B cell (primary cell): ENCODE data around the gene APOBEC4. TPM values are rescaled to one million over a fixed set of nuclear protein-coding genes. Genes with fewer than 3 reads are reported as not detected.

Experiments used
- ATAC-seq: fragments of 200-7000 bp; cut with Tn5 transposase; one replicate; pipeline ENCODE4 v1.10.0; 2021; ENCODE audit warnings: low read depth, mild to moderate bottlenecking, moderate number of reproducible peaks, moderate library complexity
- CTCF ChIA-PET: fragments of 350-600 bp; sonication (Branson Sonifier 250); formaldehyde crosslinking; loops from one replicate; lab custom pipeline; 2021; ENCODE audit warnings: antibody characterized with exemption, inconsistent platforms; lab: Charles Lee
- POLR2A ChIA-PET: fragments of 350-600 bp; sonication (Branson Sonifier 250); formaldehyde crosslinking; loops from one replicate; lab custom pipeline; 2021; ENCODE audit warnings: antibody characterized with exemption; lab: Charles Lee
- DNase-seq: peaks from one replicate; pipeline ENCODE4 v3.0.0; 2013
- H2AFZ ChIP-seq: 2 replicates; pipeline ENCODE4 v1.6.1; 2012; ENCODE audit warnings: mild to moderate bottlenecking, low read depth, low read length; ENCODE audit not compliant: insufficient read depth, poor library complexity, severe bottlenecking
- H3K27ac ChIP-seq, 2 donors: 1 replicate in 1 of 2; 2 replicates in 1 of 2; pipeline ENCODE4 v1.5.1; 2012 to 2013; ENCODE audit warnings: low read length in 2 of 2, mild to moderate bottlenecking in 2 of 2, moderate library complexity in 1 of 2
- H3K27me3 ChIP-seq, 4 experiments: fragments of 200-600 bp in 1 of 4; sonication (generic) in 1 of 4; replicated peaks in 1 of 4; 1 replicate in 2 of 4; 2 replicates in 2 of 4; pipeline versions ENCODE4 v1.6.1 to v1.7.0; 2013 to 2016; ENCODE audit warnings: low read length in 3 of 4, mild to moderate bottlenecking in 2 of 4, mixed read lengths in 1 of 4, moderate library complexity in 1 of 4; ENCODE audit not compliant: insufficient read depth in 4 of 4, control insufficient read depth in 3 of 4; ENCODE audit errors: control extremely low read depth in 1 of 4
- H3K36me3 ChIP-seq, 2 experiments: replicated peaks in 1 of 2; 1 replicate in 1 of 2; 2 replicates in 1 of 2; pipeline versions ENCODE4 v1.6.1 to v1.7.1; 2013; ENCODE audit warnings: low read length in 1 of 2; ENCODE audit not compliant: insufficient read depth in 2 of 2, control insufficient read depth in 1 of 2; ENCODE audit errors: control extremely low read depth in 1 of 2, extremely low read depth in 1 of 2
- H3K4me1 ChIP-seq, 2 donors: fragments of 200-600 bp in 1 of 2; sonication (generic) in 1 of 2; 1 replicate in 1 of 2; 2 replicates in 1 of 2; pipeline versions ENCODE4 v1.5.1 to v1.6.1; 2013 to 2017; ENCODE audit warnings: low read length in 2 of 2; ENCODE audit not compliant: control insufficient read depth in 2 of 2, insufficient read depth in 2 of 2
- H3K4me2 ChIP-seq: replicated peaks from 2 replicates; pipeline ENCODE3; 2012; ENCODE audit warnings: mild to moderate bottlenecking, low read depth, low read length; ENCODE audit not compliant: poor library complexity, severe bottlenecking
- H3K4me3 ChIP-seq, 5 experiments: fragments of 200-600 bp in 1 of 5; sonication (generic) in 1 of 5; 1 replicate in 3 of 5; 2 replicates in 2 of 5; pipeline versions ENCODE4 v1.5.1 to v1.7.0; 2011 to 2016; ENCODE audit warnings: low read length in 4 of 5, mild to moderate bottlenecking in 4 of 5, low read depth in 2 of 5, control low read depth in 1 of 5, moderate library complexity in 1 of 5; ENCODE audit not compliant: insufficient read depth in 1 of 5; ENCODE audit errors: control extremely low read depth in 1 of 5, extremely low read depth in 1 of 5
- H3K79me2 ChIP-seq: fragments of 200-600 bp; sonication (generic); one replicate; pipeline ENCODE4 v1.6.0; 2016; ENCODE audit warnings: low read length; ENCODE audit not compliant: control insufficient read depth, insufficient read depth
- H3K9ac ChIP-seq: fragments of 200-600 bp; sonication (generic); 2 replicates; pipeline ENCODE4 v1.6.1; 2017; ENCODE audit warnings: mild to moderate bottlenecking, low read length, moderate library complexity
- H3K9me3 ChIP-seq, 3 donors: one replicate each; pipeline versions ENCODE4 v1.6.1 to v1.7.1; 2013; ENCODE audit warnings: low read length in 2 of 3; ENCODE audit not compliant: control insufficient read depth in 2 of 3, insufficient read depth in 1 of 3; ENCODE audit errors: control extremely low read depth in 1 of 3
- H4K20me1 ChIP-seq: 2 replicates; pipeline ENCODE4 v1.6.0; 2012; ENCODE audit warnings: mild to moderate bottlenecking, low read length; ENCODE audit not compliant: insufficient read depth, control insufficient read depth, poor library complexity, severe bottlenecking
- H3K27ac Mint-ChIP-seq: one replicate; pipeline ENCODE4 v1.8.0; 2021; ENCODE audit warnings: mixed read lengths
- H3K27me3 Mint-ChIP-seq: one replicate; pipeline ENCODE4 v1.8.0; 2021; ENCODE audit warnings: mixed read lengths
- H3K4me1 Mint-ChIP-seq: one replicate; pipeline ENCODE4 v1.8.0; 2021; ENCODE audit warnings: mixed read lengths
- H3K4me3 Mint-ChIP-seq: one replicate; pipeline ENCODE4 v1.8.0; 2021; ENCODE audit warnings: mixed read lengths
- H3K9me3 Mint-ChIP-seq: one replicate; pipeline ENCODE4 v1.8.0; 2022; ENCODE audit warnings: mixed read lengths; ENCODE audit not compliant: insufficient read depth
- EZH2 ChIP-seq: IDR thresholded peaks from 2 replicates; pipeline ENCODE4 v1.6.1; 2012; ENCODE audit warnings: borderline replicate concordance, low read depth, mild to moderate bottlenecking, moderate library complexity, low read length; ENCODE audit not compliant: insufficient read depth, poor library complexity, severe bottlenecking
- WGBS: methylation state at CpG from one replicate; pipeline ENCODE4 v1.1.5; 2013; ENCODE audit warnings: missing lambda C conversion rate; ENCODE audit not compliant: insufficient coverage; 5-methylcytosine and 5-hydroxymethylcytosine counted together
- intact Hi-C: fragments of 100-400 bp; cut with micrococcal nuclease; formaldehyde crosslinking; loops from one replicate; pipeline ENCODE4 v1.10.0; 2022
- polyA minus RNA-seq: library from RNA; depleted of rRNA, polyadenylated mRNA; stranded (reverse); fragments of >200 nt; gene quantifications from 2 replicates; pipeline ENCODE4 v1.2.3, GENCODE V29; 2012
- polyA plus RNA-seq: library from polyadenylated mRNA; depleted of rRNA; stranded (reverse); fragments of >200 nt; gene quantifications from 2 replicates; pipeline ENCODE4 v1.2.3, GENCODE V29; 2012
- total RNA-seq, 2 donors: library from RNA; stranded (reverse); fragments of 120-200 nt in 1 of 2; gene quantifications; 1 replicate in 1 of 2; 2 replicates in 1 of 2; pipeline versions ENCODE4 v1.2.3 to v1.2.4, GENCODE V29; 2013 to 2022
- TF ChIP-seq, protein P1 (sequence below): fragments of 200-600 bp; IDR thresholded peaks from one replicate; pipeline ENCODE4 v1.8.0; 2022; ENCODE audit warnings: antibody characterized with exemption, mild to moderate bottlenecking

APOBEC4 gene, protein sequence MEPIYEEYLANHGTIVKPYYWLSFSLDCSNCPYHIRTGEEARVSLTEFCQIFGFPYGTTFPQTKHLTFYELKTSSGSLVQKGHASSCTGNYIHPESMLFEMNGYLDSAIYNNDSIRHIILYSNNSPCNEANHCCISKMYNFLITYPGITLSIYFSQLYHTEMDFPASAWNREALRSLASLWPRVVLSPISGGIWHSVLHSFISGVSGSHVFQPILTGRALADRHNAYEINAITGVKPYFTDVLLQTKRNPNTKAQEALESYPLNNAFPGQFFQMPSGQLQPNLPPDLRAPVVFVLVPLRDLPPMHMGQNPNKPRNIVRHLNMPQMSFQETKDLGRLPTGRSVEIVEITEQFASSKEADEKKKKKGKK
- total RNA-seq (not detected in 2 replicates), polyA plus RNA-seq (not detected in 2 replicates), polyA minus RNA-seq (not detected in 2 replicates)
- not detected for total RNA-seq (2013)

DNA sequence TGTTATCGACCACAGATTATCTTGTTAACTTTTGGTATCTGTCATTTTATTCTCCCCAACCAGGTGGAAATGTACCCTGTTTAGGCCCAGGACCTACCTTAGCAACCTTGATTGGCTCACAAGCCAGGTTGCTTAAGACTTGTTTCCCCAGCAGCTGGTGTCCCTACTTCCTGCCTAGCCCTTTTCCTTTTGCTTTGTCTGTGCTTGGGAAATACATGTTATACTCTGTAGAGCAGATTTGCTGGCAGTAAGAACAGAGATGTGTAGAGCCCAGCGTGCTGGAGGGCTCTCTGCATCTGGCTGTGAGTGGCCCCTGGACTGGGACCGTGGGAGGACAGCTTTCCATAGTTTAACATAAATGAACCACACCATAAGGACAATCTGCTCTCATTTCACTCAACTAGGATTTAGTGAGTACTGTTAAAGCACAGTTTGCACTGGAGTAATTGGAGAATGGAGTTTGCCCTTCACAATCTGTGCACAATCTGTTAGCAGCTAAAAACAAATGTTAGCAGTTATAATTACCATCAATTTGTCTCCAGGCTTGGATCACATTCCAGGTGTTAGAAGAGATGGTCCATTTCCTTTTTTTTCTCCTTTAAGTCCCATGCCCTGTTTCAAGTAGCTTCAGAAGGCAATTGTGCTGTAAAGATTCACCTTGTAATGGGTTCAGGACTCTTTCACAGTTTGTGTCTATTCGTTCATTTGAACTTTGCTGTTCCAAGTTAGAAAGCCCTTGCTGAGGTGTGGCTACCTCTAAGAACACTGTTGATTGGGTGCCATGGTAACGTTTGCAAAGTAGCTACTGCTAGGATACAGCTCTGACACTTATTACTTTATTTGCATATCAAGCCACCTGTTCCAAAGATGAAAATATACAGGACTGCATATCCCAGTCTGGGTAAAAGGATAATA is at the start of gene APOBEC4:
TSS of gene APOBEC4 (minus strand) at position 770 of the 915 bp plus-strand sequence. CDS start 4,535 bp downstream, outside the sequence.
- Histone ChIP-seq H3K27ac (no peak within 1 kb of the TSS), H3K4me2 (no peak within 1 kb of the TSS), H2AFZ (no peak within 1 kb of the TSS), H3K4me1 (no peaks in the 10 kb centered on the region), H3K9me3 (no peaks in the 10 kb centered on the region), H3K9ac (no peak within 1 kb of the TSS), H3K27me3 (no peaks in the 10 kb centered on the region), H4K20me1 (no peaks in the 10 kb centered on the region), H3K36me3 (no peaks in the 10 kb centered on the region), H3K79me2 (no peaks in the 10 kb centered on the region), H3K4me3 (no peak within 1 kb of the TSS)
- Mint-ChIP-seq H3K4me1 (no peaks in the 10 kb centered on the region), H3K27ac (no peak within 1 kb of the TSS), H3K4me3 (no peak within 1 kb of the TSS), H3K27me3 (peaks cover 9% of the 10 kb centered on the region), H3K9me3 (no peaks in the 10 kb centered on the region)
- WGBS = no CpG with 5 or more reads among the region's 5 CpGs
- intact Hi-C loops = no loop called here
- TF ChIP-seq, protein P1, sequence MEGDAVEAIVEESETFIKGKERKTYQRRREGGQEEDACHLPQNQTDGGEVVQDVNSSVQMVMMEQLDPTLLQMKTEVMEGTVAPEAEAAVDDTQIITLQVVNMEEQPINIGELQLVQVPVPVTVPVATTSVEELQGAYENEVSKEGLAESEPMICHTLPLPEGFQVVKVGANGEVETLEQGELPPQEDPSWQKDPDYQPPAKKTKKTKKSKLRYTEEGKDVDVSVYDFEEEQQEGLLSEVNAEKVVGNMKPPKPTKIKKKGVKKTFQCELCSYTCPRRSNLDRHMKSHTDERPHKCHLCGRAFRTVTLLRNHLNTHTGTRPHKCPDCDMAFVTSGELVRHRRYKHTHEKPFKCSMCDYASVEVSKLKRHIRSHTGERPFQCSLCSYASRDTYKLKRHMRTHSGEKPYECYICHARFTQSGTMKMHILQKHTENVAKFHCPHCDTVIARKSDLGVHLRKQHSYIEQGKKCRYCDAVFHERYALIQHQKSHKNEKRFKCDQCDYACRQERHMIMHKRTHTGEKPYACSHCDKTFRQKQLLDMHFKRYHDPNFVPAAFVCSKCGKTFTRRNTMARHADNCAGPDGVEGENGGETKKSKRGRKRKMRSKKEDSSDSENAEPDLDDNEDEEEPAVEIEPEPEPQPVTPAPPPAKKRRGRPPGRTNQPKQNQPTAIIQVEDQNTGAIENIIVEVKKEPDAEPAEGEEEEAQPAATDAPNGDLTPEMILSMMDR = no peak
- TF ChIP-seq EZH2 = no peak
- ATAC-seq = peak; percentile 10
- ChIA-PET CTCF (interaction anchor here (1.8 to 6.2 kb wide), 4 partner anchors 9 to 267 kb away, joined by 5 to 377 read pairs (median 25); no protein-coding TSS in a partner anchor), POLR2A (no interaction called here)
- no peak for DNase-seq
